ENCODE measurements around the gene CCNJL. TPM values are rescaled to one million over a fixed set of nuclear protein-coding genes. Genes with fewer than 3 reads are reported as not detected.

CCNJL gene
- total RNA-seq, 4 donors from 2014 or later = under 0.01 to 5.8 (median 2.6) TPM; not detected in 1

DNA sequence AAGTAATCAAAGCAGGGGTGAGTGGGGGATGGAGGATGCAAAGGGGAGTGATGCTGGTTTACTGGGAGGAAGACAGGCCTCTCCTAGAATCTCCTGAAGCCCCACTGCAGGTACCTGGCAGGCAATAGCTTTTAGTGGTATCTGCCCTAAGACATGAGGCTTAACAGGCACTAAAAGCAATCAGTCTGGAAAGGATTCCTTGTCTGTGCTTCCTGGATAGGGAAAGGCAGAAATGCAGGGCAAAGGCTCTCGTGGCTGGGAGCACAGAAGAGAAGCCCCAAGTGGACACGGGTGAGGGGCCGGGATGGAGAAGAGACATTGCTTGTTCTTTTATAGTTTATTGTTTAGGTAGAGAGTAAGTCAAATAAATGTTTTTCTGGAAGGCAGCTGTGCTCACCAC lies 40.1 kb downstream of the CCNJL start:
- Histone ChIP-seq H3K27ac (no peak overlapping the region), H3K27me3 (no peaks in the 10 kb centered on the region), H3K9me3 (no peaks in the 10 kb centered on the region), H3K36me3 (no peaks in the 10 kb centered on the region), H3K4me1 (no peaks in the 10 kb centered on the region), H3K4me3 (no peak overlapping the region)
- DNase-seq = no peak
- no peak for TF ChIP-seq POLR2A (IDR thresholded peaks at IDR 0.05)
- TF ChIP-seq, protein P1, sequence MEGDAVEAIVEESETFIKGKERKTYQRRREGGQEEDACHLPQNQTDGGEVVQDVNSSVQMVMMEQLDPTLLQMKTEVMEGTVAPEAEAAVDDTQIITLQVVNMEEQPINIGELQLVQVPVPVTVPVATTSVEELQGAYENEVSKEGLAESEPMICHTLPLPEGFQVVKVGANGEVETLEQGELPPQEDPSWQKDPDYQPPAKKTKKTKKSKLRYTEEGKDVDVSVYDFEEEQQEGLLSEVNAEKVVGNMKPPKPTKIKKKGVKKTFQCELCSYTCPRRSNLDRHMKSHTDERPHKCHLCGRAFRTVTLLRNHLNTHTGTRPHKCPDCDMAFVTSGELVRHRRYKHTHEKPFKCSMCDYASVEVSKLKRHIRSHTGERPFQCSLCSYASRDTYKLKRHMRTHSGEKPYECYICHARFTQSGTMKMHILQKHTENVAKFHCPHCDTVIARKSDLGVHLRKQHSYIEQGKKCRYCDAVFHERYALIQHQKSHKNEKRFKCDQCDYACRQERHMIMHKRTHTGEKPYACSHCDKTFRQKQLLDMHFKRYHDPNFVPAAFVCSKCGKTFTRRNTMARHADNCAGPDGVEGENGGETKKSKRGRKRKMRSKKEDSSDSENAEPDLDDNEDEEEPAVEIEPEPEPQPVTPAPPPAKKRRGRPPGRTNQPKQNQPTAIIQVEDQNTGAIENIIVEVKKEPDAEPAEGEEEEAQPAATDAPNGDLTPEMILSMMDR (IDR thresholded peaks at IDR 0.05) = no peak
- intact Hi-C loops (cut with DNase I; ENCODE audit: low total_unique reads) = no loop called here

DNA sequence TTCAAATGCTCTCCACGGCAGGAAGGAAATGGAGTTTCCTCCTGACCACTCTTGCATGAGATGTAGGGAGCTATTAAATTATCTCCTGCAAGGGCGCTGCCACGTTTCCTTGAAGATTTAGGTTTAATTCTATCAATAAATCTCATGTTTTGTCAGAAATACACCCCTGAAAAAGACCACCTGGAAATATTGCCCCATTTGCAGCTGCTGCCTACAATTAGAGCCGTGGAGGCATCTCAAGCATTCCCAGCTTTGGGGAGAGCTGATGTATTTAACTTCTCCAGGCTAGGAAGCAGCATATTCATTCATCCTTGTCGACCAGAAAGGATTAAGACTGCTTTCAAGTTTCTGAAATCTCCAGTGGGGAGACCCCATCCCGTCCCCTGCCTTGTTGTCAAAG lies 40.5 kb downstream of the CCNJL start:
- Histone ChIP-seq H3K27me3 (no peaks in the 10 kb centered on the region), H3K36me3 (no peaks in the 10 kb centered on the region), H3K4me1 (no peaks in the 10 kb centered on the region), H3K4me3 (no peak overlapping the region), H3K9me3 (no peaks in the 10 kb centered on the region), H3K27ac (no peak overlapping the region)
- no peak for TF ChIP-seq POLR2A (IDR thresholded peaks at IDR 0.05)
- TF ChIP-seq, protein P1 (IDR thresholded peaks at IDR 0.05) = no peak
- no peak for DNase-seq
- intact Hi-C loops (cut with DNase I; ENCODE audit: low total_unique reads) = no loop called here

DNA sequence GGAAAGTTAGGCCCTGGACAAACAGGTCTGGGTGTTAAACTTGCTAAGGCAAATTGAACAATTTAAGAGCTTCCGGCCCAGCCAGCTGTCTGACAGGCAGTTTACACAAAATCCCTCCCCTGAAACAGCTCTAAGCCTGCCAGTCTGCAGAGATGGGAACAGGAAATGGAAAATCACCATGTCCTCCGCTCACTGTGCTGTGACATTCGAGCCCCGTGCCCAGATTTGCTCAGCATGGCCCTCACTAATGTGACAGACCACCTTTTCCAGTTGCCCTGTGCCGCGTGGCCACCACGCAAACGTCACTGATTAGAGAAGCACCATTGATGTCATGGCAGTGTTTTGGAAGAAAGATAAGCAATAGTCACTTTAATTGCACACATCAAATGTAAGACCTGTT lies 41.0 kb downstream of the CCNJL start:
- Histone ChIP-seq H3K4me3 (no peak overlapping the region), H3K27me3 (no peaks in the 10 kb centered on the region), H3K9me3 (no peaks in the 10 kb centered on the region), H3K36me3 (no peaks in the 10 kb centered on the region), H3K4me1 (no peaks in the 10 kb centered on the region), H3K27ac (no peak overlapping the region)
- no peak for DNase-seq
- intact Hi-C loops (cut with DNase I; ENCODE audit: low total_unique reads) = no loop called here
- TF ChIP-seq, protein P1 (IDR thresholded peaks at IDR 0.05) = no peak
- no peak for TF ChIP-seq POLR2A (IDR thresholded peaks at IDR 0.05)

DNA sequence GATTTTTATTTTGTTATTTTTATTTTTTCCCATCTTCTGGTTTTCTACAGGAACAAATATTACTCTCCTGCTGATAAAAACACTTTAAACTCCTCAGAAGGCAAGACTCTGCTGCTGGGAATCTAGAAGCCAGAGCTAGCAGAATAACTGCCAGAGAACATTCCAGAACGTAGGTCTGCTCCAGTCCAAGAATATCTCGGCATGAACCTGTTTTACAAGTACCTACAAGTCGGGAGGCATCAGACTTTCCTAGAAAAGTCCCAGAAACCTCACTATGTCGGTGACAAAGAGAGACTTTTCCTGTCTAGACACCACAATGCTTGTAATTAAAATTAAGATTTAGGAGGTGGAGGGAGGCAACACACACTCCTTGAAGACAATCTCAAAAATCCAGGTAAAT lies 41.7 kb downstream of the CCNJL start:
- Histone ChIP-seq H3K27me3 (no peaks in the 10 kb centered on the region), H3K4me1 (no peaks in the 10 kb centered on the region), H3K36me3 (no peaks in the 10 kb centered on the region), H3K27ac (no peak overlapping the region), H3K4me3 (no peak overlapping the region), H3K9me3 (no peaks in the 10 kb centered on the region)
- intact Hi-C loops (cut with DNase I; ENCODE audit: low total_unique reads) = no loop called here
- TF ChIP-seq, protein P1 (IDR thresholded peaks at IDR 0.05) = no peak
- no peak for TF ChIP-seq POLR2A (IDR thresholded peaks at IDR 0.05)
- DNase-seq = no peak

DNA sequence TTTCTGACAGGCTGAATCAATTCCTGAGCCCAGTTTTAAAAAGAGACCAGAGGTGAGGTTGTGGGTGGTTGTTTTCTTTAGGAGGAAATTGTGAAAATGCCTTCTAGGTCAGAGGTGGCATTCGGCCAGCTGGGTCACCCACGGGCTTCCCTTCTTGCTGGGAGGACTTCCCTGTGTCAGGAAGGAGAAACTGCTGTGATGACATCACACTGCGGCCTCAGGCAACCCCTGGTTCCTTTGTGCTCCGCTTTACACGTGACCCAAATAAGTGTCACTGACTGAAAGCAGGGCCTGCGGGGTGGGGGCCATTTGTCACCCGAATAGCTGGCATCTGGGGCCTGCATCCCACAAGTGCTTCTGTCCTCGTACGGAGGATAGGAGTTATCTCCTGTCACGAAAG lies 43.3 kb downstream of the CCNJL start:
- H3K4me1 ChIP-seq = no peaks in the 10 kb centered on the region
- intact Hi-C loops (cut with DNase I; ENCODE audit: low total_unique reads) = no loop called here
- no peak overlapping the region for H3K4me3 ChIP-seq
- DNase-seq = peak; percentile 73 to 76
- no peak overlapping the region for H3K27ac ChIP-seq
- no peaks in the 10 kb centered on the region for H3K9me3 ChIP-seq
- H3K27me3 ChIP-seq = no peaks in the 10 kb centered on the region
- H3K36me3 ChIP-seq = no peaks in the 10 kb centered on the region
- TF ChIP-seq, protein P1 (IDR thresholded peaks at IDR 0.05) = no peak
- TF ChIP-seq POLR2A (IDR thresholded peaks at IDR 0.05) = no peak

Measured in uterus (tissue), 4 donors.